HUES64 (cell line): Measurements from ENCODE around the gene CCDC9. TPM values are rescaled to one million over a fixed set of nuclear protein-coding genes. Genes with fewer than 3 reads are reported as not detected.

Experiments
- H3K27ac ChIP-seq: 2 replicates; pipeline ENCODE4 v1.7.0; 2013; ENCODE audit warnings: low read depth, low read length, inconsistent platforms
- H3K27me3 ChIP-seq: 2 replicates; pipeline ENCODE4 v1.6.1; 2013; ENCODE audit warnings: mild to moderate bottlenecking, low read length; ENCODE audit not compliant: insufficient read depth
- H3K36me3 ChIP-seq: 2 replicates; pipeline ENCODE4 v1.6.1; 2013; ENCODE audit warnings: mild to moderate bottlenecking, low read length; ENCODE audit not compliant: insufficient read depth
- H3K4me1 ChIP-seq: 2 replicates; pipeline ENCODE4 v1.6.1; 2013; ENCODE audit warnings: mild to moderate bottlenecking, low read length, moderate library complexity; ENCODE audit not compliant: insufficient read depth
- H3K4me3 ChIP-seq: 2 replicates; pipeline ENCODE4 v1.5.1; 2013; ENCODE audit warnings: mild to moderate bottlenecking, low read length, moderate library complexity
- H3K9ac ChIP-seq: 2 replicates; pipeline ENCODE4 v1.6.1; 2013; ENCODE audit warnings: mild to moderate bottlenecking, low read depth, low read length
- H3K9me3 ChIP-seq: 2 replicates; pipeline ENCODE4 v1.6.1; 2013; ENCODE audit warnings: low read depth, low read length; ENCODE audit not compliant: insufficient read depth
- WGBS: fragments of 150-250, 120-280 bp; methylation state at CpG from one replicate; pipeline ENCODE4 v1.1.7; 2013; ENCODE audit warnings: missing lambda C conversion rate; 5-methylcytosine and 5-hydroxymethylcytosine counted together
- polyA plus RNA-seq, 2 experiments: library from polyadenylated mRNA; stranded (reverse); fragments of 50-300 nt; gene quantifications; one replicate each; pipeline ENCODE4 v1.2.3, GENCODE V29; 2013

CCDC9 gene
- 16.7 TPM for polyA plus RNA-seq (2013, experiment 1 of 2)
- 16.2 TPM for polyA plus RNA-seq (2013, experiment 2 of 2)

DNA sequence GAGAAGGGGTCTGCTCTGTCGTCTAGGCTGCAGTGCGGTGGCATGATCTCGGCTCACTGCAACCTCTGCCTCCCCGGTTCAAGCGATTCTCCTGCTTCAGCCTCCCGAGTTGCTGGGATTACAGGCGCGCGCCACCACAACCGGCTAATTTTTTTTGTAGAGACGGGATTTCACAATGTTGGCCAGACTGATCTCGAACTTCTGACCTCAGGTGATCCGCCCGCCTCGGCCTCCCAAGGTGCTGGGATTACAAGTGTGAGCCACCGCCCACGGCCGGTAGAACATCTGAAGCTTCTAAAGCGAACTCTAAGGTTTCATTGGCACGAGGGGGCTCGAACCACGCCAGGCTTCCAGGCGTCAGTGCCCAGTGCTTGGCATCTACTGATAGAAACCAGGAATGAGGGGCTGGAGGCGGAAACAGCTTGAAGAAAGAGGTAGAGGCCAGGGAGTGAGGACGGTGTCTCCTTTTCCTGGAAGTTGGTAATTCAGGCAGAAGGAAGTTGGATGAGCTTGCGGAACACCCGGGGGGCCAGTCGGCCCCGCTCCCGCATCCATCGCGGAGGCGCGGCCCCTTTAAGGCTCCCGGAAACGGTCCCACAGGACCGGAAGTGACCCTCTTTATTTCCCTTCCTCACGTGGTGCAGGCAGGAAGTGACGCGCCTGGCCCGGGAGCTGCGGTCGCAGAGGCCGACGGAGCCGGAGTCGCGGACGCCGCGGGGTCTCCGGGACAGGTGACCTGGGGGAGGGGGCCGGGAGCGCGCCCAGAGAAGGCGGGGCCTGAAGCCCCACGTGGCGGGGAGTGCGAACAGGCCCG lies at the start of gene CCDC9:
Gene CCDC9, plus strand, starts transcription at position 647 of the 814 bp plus-strand sequence. CDS start 1,876 bp downstream, outside the sequence.
- peaks cover 28% of the 10 kb centered on the region for H3K36me3 ChIP-seq
- peak within 1 kb of the TSS; percentile 94 for H3K27ac ChIP-seq
- peak within 1 kb of the TSS; percentile 80 for H3K9ac ChIP-seq
- 27% methylated on average over 60 of the region's 60 CpGs for WGBS
- no peaks in the 10 kb centered on the region for H3K9me3 ChIP-seq
- peak within 1 kb of the TSS; percentile 74 for H3K4me3 ChIP-seq
- H3K27me3 ChIP-seq, result no peaks in the 10 kb centered on the region
- H3K4me1 ChIP-seq, result peaks cover 7% of the 10 kb centered on the region; the same call in 1 of the 2 replicates

DNA sequence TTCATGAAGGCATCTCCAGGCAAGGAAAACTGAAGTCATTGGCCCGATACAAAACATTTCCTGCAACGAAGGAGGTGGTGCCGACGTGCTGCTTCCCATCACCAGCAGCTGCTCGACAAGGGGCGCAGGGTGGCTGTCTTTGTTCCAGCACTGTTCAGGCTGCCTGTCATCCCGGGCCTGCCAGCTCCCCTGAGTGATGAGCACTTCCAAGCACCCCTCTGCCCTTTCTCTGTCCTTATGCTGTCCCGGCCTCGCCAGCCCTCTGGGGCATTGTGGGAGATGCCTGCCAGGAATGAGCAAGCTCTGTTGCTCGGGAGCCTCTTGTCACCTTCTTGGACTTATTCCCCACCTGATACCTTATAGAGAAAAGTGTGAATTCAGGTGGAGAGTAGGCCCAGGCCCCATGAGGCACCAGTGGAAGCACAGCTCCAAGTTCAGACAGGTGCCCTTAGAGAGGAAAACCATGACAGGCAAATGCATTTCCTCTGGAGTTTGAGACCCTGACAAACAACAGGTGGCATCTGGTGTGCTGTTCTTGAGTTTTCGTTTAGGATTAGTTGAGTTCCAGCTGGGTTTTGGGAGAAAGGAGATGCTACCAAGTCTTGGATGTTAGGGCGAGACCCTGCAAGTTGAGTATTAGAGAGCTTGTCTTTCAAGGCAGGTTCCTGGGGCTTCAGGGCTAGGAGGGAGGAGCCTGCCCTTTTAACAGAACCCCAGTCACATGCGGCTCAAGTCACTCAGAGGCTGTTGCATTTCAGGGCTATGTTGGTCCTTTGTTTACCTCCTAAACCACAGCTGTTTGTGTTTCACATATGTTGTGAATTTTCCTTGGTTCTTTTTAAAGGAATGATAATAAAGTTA lies 46.8 kb upstream of the CCDC9 start:
- no peaks in the 10 kb centered on the region for H3K27me3 ChIP-seq
- peak overlapping the region; percentile 62; the same call in 1 of the 2 replicates for H3K27ac ChIP-seq
- H3K9me3 ChIP-seq, result no peaks in the 10 kb centered on the region
- H3K4me3 ChIP-seq, result no peak overlapping the region
- H3K9ac ChIP-seq, result no peak overlapping the region
- peaks cover 72% of the 10 kb centered on the region for H3K36me3 ChIP-seq
- 87% methylated on average over 13 of the region's 13 CpGs for WGBS
- H3K4me1 ChIP-seq, result peaks cover 6% of the 10 kb centered on the region

DNA sequence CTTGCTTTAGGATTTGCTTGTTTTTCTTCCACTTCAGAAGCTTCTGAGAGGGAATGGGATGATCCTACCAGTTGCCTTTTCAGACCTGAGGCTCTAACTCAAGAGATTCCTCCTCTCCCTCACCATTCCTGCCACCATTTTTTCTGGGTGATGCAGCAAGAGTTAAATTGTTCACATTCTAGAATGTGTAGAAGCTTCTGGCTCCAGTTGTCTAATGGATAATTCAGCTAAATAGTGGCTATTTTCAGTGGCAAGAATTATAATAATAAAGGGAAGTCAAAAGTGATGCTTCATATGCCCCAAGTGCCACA lies 46.2 kb upstream of the CCDC9 start:
- Histone ChIP-seq H3K27ac (peak overlapping the region; percentile 62; the same call in 1 of the 2 replicates), H3K4me3 (no peak overlapping the region), H3K9ac (peak overlapping the region; percentile 34; the same call in 1 of the 2 replicates), H3K9me3 (no peaks in the 10 kb centered on the region), H3K36me3 (peaks cover 66% of the 10 kb centered on the region), H3K4me1 (peaks cover 6% of the 10 kb centered on the region), H3K27me3 (no peaks in the 10 kb centered on the region)

DNA sequence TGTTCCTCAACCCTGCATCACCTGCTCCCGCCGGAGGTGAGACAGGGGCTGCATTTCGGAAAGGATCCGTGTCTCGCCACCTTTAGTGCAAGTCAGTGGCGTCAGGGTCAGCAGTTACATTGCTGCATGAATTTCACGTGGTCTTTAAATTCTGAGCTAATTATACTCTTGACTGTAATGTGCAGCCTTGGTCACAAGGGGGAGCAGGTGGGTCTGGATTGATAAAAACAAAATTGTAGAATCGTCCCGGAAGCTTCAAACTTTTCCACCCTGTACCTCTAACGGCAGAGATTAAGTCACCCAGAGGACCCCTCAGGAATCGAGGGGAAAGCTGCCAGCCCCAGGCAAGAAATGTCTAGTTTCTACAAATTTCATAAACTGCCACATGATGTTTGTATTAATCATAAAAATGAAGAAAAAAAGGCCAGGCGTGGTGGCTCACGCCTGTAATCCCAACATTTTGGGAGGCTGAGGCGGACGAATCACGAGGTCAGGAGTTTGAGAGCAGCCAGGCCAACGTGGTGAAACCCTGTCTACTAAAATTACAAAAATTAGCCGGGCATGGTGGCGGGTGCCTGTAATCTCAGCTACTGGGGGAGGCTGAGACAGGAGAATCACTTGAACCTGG lies 45.5 kb upstream of the CCDC9 start:
- H3K36me3 ChIP-seq, result peaks cover 60% of the 10 kb centered on the region
- WGBS, result 66% methylated on average over 19 of the region's 19 CpGs

DNA sequence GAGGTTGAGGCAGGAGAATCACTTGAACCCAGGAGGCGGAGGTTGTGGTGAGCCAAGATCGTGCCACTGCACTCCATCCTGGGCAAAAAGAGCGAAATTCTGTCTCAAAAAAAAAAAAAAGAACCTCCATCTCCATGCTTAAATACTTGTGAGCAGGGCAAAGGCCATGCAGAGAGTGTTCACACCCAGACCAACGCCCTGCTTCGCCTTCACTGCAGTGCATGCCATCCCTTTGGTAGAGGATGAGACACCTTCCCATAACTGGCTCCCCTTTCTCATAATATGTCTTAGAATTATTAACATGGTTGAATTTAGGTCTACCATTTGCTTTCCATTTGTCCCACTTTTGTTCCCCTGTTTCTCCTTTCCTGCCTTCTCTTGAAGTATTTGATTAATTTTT lies 40.7 kb upstream of the CCDC9 start:
- Histone ChIP-seq H3K4me1 (peaks cover under 1% of the 10 kb centered on the region), H3K9me3 (no peaks in the 10 kb centered on the region), H3K4me3 (no peak overlapping the region), H3K27ac (no peak overlapping the region), H3K36me3 (peaks cover 15% of the 10 kb centered on the region), H3K27me3 (no peaks in the 10 kb centered on the region), H3K9ac (no peak overlapping the region)
- 94% methylated on average over 5 of the region's 5 CpGs for WGBS

More for the DNA sequence above, 45.5 kb upstream of the CCDC9 start:
- Histone ChIP-seq H3K9ac (peak overlapping the region; percentile 34), H3K27me3 (no peaks in the 10 kb centered on the region), H3K4me3 (no peak overlapping the region), H3K9me3 (no peaks in the 10 kb centered on the region), H3K4me1 (peaks cover 6% of the 10 kb centered on the region), H3K27ac (peak overlapping the region; percentile 62; the same call in 1 of the 2 replicates)

DNA sequence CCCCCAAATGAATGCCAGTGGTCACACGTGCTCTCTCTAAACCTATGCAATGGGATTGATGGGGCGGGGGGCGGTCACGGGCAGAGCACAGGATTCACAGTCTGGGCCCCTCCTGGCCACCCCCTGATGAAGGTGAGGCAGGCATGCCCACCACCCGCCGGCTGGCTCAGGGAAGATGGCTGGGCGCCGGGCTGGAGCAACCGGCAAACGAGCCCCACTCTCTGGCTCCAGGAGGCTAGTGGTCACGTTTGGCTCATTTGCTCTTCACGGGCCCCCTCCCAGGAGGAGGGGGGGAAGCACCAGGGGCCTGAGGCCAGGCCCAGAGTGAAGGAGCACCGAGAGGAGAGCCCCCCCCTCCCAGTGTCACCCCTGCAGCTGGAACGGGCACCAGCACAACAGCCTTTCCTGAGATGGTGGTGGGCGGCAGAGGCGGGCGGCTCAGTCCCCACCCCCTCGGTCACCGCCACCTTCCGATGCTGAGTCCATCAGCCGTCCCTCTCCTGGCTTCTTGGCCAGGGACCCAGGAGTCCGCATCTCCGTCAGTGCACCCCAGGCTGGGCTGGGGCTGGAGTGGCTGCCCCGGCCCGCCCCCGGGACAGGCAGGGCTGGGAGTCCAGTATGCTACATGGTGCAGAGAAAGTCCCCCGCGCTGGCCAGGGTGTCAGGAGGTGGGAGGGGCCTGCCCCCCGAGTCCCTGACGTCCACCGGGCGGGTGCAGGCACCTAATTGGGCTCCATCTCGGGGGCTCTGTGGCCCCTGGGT lies 35.1 kb upstream of the CCDC9 start:
- peaks cover 12% of the 10 kb centered on the region for H3K4me1 ChIP-seq
- no peaks in the 10 kb centered on the region for H3K27me3 ChIP-seq
- H3K9ac ChIP-seq, result no peak overlapping the region
- peaks cover 7% of the 10 kb centered on the region for H3K36me3 ChIP-seq
- H3K27ac ChIP-seq, result no peak overlapping the region
- 91% methylated on average over 32 of the region's 33 CpGs for WGBS
- H3K4me3 ChIP-seq, result no peak overlapping the region
- no peaks in the 10 kb centered on the region for H3K9me3 ChIP-seq

DNA sequence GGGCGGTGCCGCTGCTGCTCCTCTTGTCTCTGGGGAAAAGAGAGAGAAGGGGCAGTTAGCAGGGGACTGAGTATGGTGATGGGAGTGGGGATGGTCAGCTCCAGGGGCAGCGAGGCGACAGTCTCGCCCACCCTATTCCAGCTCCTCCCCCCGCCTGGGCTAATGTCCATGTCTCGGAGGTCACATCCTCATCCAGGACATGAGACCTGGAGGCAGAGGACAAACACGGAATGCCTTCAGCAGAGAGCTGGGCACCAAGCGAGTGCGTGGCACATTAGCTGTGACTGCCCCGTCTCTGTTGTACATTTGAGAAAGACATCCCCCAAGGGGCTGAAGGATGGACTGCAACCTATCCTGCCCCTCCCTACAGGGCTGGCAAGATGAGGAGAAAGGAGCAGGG lies 34.4 kb upstream of the CCDC9 start:
- H3K27ac ChIP-seq, result no peak overlapping the region
- peaks cover 16% of the 10 kb centered on the region for H3K4me1 ChIP-seq
- 90% methylated on average over 11 of the region's 11 CpGs for WGBS
- no peaks in the 10 kb centered on the region for H3K9me3 ChIP-seq
- H3K36me3 ChIP-seq, result peaks cover 7% of the 10 kb centered on the region
- no peaks in the 10 kb centered on the region for H3K27me3 ChIP-seq
- no peak overlapping the region for H3K4me3 ChIP-seq
- no peak overlapping the region for H3K9ac ChIP-seq

DNA sequence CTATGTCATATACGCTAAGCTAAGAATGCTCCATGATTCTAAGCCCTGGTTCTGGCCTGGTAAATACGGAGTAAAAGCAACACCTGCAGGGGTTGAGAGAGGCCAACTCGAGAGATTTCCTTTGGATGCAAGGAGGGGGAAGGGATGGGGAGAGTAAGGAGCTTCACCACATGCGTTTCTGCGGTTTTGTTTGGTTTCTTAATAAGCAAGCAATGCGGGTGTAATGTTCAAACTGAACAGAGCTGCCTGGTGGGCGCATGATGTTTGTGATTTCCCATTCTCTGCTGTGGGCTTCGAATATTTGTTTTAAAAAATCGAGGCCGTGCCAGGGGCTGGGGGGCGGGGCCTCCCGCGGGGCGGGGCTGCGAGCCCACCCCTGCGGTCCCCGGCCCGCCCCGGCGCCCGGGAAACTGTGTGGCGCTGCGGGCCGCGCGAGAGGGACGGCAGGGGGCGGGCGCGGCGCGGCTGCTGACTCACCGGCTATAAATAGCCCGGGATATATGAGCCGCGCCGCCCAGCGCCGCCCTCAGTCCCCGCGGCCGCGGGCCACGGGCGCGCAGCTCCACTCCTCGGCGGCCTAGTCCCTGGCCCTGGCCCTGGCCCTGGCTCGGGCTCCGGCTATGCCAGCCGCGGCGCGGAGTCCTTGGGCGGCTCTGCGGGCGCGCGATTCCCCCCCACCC lies 30.4 kb upstream of the CCDC9 start:
- 3% methylated on average over 59 of the region's 59 CpGs for WGBS
- peak overlapping the region; percentile 98 for H3K27ac ChIP-seq

DNA sequence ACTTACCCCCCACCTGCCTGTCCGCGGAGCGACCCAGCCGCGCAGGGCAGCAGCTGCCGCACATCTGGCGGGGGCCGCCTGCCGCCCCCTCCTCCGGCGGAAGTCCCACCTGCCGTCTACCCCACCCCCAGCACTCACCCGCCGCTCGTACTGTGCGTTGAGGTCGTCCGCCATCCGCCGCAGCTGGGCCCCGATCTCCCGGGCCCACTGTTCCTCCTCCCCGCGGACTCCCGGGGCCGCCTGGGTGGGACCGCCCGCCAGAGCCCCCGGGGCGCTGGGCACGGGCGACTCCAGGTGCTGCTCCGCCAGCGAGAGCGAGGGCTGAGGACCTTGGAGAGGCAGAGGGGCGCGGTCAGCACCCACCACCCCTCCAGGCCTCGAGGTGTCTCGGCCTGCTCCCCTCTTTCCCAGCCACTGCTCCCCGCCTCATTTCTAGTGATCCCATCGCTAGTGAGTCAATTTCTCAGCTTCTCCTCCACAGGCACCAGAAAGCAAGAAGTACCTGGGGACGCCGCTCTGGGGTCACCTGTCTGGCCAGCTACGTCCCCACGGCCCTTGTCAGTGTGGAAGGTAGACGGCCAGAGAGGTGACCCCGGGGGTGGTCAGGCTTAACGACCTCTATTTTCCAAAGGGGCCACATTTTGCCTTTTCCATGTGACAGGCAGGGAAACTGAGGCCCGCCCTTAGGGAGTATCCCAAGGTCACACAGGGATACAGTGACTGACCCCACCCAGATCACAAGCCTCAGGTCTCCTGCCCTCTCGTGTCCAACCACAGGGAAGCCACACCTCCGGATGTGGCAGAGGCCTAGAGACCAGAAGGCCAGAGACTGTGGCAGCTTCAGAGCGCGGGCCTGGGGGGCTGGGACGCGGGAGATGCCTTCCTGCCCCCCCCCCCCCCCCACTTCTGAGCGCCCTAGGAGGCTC lies 29.6 kb upstream of the CCDC9 start:
- peaks cover 22% of the 10 kb centered on the region for H3K4me1 ChIP-seq
- no peaks in the 10 kb centered on the region for H3K9me3 ChIP-seq
- peaks cover 4% of the 10 kb centered on the region for H3K27me3 ChIP-seq
- H3K9ac ChIP-seq, result peak overlapping the region; percentile 79
- peak overlapping the region; percentile 98 for H3K27ac ChIP-seq
- H3K4me3 ChIP-seq, result peak overlapping the region; percentile 70
- H3K36me3 ChIP-seq, result peaks cover 4% of the 10 kb centered on the region
- 2% methylated on average over 56 of the region's 56 CpGs for WGBS

More for the DNA sequence above, 30.4 kb upstream of the CCDC9 start:
- peak overlapping the region; percentile 79 for H3K9ac ChIP-seq
- H3K27me3 ChIP-seq, result peaks cover 4% of the 10 kb centered on the region
- peaks cover 17% of the 10 kb centered on the region for H3K4me1 ChIP-seq
- H3K9me3 ChIP-seq, result no peaks in the 10 kb centered on the region
- peaks cover 4% of the 10 kb centered on the region for H3K36me3 ChIP-seq
- H3K4me3 ChIP-seq, result peak overlapping the region; percentile 70
